Renal cortex interstitium (tissue), 11 donors: ENCODE measurements around the gene RAX2. TPM values are rescaled to one million over a fixed set of nuclear protein-coding genes. Genes with fewer than 3 reads are reported as not detected.
"Not testable (repeated sequence)": the region's sequence is repeated elsewhere in the genome, so short reads cannot be mapped to it uniquely, and the experiment has no call there.

Source experiments
- DNase-seq, 11 donors: peaks; one replicate each; pipeline ENCODE4 v3.0.0-alpha.2; 2013; ENCODE audit warnings: low read depth in 9 of 11, low spot score in 4 of 11; ENCODE audit errors: extremely low read depth in 1 of 11
- polyA plus RNA-seq, 3 donors: library from polyadenylated mRNA; unstranded; fragments of 120-200 nt; gene quantifications; one replicate each; pipeline ENCODE4 v1.2.1, GENCODE V29; 2013; ENCODE audit not compliant: insufficient read length in 3 of 3

Gene RAX2
- polyA plus RNA-seq, 3 donors: not detected

- not testable (repeated sequence) for DNase-seq
These were observed 6.3 kb downstream of the RAX2 start for GRCh38 chr19:3765757-3766156.

GRCh38 chr19:3765121-3765520 is 6.9 kb downstream of the RAX2 start:
- DNase-seq: no peak

- peak; percentile 98 to 100 (median 99) for DNase-seq
These were observed 9.2 kb downstream of the RAX2 start, which contains the start of gene MRPL54 for GRCh38 chr19:3762501-3763459. TSS of gene MRPL54 (plus strand) at chr19:3762682. CDS start at chr19:3762701, 19 bp downstream.

GRCh38 chr19:3762130-3762473 is 9.9 kb downstream of the RAX2 start:
- no peak for DNase-seq

GRCh38 chr19:3761382-3762129 is 10.5 kb downstream of the RAX2 start, which contains the start of gene APBA3:
TSS of gene APBA3 (minus strand) at chr19:3761692. CDS start at chr19:3760264, 1,428 bp downstream.
- peak; percentile 60 to 88 (median 81) for DNase-seq

GRCh38 chr19:3760871-3761361 is 11.1 kb downstream of the RAX2 start:
- DNase-seq: no peak

GRCh38 chr19:3759482-3760254 is 12.4 kb downstream of the RAX2 start:
- DNase-seq: no peak

- not testable (repeated sequence) for DNase-seq
These were observed 13.7 kb downstream of the RAX2 start for GRCh38 chr19:3758297-3758696.

GRCh38 chr19:3757705-3758104 is 14.3 kb downstream of the RAX2 start:
- not testable (repeated sequence) for DNase-seq

GRCh38 chr19:3753631-3754410 is 18.2 kb downstream of the RAX2 start:
- DNase-seq: no peak

GRCh38 chr19:3752492-3752891 is 19.5 kb downstream of the RAX2 start:
- DNase-seq: no peak

GRCh38 chr19:3751236-3751635 is 20.8 kb downstream of the RAX2 start:
- DNase-seq: no peak

- DNase-seq: no peak
These were observed 21.8 kb downstream of the RAX2 start for GRCh38 chr19:3750211-3750610.

- DNase-seq: no peak
These were observed 23.1 kb downstream of the RAX2 start for GRCh38 chr19:3748965-3749364.

GRCh38 chr19:3746371-3747056 is 25.5 kb downstream of the RAX2 start:
- DNase-seq: no peak

GRCh38 chr19:3745363-3746045 is 26.5 kb downstream of the RAX2 start:
- no peak for DNase-seq

GRCh38 chr19:3743486-3743885 is 28.5 kb downstream of the RAX2 start:
- DNase-seq: no peak
